CD4-positive, alpha-beta T cell treated with Interleukin-17A for 4 hours (primary cell): Measurements from ENCODE around the gene FOXJ1.

Experiments used
- DNase-seq: peaks from one replicate; pipeline ENCODE4 v3.0.0-alpha.2; 2020; ENCODE audit warnings: mixed read lengths

The FOXJ1 gene

DNA sequence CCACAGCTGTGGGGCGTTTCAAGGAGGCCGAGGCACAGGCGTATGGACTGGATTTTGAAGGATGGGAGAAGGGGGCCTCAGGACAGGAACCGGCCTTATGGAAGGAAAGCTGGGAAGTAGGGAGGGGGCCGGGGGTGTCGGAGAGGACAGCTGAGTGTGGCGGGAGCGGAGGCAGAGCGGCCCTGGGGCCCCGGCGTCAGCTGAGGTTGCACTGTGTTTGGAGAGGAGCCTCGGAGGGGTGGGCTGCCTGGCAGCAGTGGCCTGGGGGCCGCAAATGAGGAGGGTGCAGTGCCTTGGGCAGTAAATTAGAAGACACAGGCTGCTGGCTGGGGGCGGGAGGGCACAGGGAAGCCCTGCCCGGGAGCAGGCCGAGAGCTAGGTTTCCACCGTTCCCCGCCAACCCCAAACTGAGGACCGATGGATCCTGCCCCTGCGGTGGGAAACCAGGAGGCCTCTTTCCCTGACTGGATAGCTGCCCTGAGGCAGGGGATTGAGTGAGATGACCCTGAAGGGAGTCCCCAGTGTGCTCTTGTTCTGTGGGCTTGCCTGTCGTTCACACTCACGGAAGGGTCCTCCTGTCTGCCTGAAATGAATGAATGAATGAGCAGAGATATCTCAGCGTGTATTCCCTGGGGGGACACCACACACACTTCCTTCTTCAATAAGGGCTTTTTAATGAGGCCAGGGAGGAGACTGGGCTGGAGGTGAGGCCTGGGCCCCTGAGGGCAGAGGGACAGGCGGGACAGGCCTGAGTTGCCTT lies 18.4 kb downstream of the FOXJ1 start:
- no peak for DNase-seq

- peak; percentile 45 for DNase-seq
Measured at GRCh38 chr17:76121932-76122430, 19.1 kb downstream of the FOXJ1 start.

DNA sequence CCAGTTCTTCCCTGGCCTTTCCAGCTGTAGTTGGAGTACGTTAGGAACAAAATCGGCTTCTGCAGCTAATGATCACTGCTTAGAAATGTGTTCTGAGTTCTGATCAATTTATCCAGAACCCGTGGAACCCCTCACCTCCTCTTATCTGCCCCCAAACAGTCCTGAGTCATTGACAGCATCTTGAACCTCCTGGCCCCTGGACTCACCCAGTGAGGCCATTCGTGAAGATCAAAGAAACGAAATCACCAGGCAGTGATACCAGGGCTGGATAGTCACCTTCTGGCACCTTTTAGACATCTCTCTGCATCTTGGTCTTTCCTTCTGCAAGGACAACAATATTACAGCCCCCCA lies 20.4 kb downstream of the FOXJ1 start:
- DNase-seq: no peak

DNA sequence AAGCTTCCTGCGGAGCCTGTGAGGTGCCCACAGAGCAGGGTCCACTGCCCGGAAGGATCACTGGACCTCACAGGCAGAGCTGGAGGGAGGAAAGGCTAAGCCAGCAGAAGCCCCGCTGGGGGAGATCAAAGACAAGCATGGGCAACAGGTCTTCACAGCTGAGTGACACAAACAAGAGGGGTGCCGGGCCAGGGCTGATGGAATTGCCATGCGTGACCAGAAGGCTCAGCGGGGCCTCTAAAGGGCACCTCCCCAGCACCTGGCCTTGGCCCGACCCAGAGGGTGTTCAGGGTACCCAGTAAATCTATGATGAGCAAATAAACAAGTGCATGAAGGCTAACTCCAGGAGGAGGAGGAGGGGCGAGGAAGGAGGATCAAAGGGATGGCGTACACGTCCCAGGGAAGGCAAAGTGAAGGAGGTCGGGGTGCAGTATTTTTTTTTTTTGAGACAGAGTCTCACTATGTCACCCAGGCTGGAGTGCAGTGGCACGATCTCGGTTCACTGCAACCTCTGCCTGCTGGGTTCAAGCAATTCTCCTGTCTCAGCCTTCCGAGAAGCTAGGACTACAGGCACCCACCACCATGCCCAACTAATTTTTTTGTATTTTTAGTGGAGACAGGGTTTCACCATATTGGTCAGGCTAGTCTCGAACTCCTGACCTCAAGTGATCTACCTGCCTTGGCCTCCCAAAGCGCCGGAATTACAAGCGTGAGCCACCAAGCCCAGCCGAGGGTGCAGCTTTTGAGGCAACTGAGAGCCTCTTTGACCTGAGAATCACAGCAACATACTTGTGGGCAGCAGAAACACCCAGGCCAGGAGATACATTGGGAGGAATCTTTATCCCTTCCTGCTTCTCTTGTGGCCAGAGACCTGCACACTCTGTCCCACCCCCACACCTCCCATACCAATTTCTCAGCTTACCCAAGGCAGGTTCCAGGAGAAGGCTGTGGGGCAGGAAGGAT lies 21.4 kb downstream of the FOXJ1 start:
- no peak for DNase-seq

DNA sequence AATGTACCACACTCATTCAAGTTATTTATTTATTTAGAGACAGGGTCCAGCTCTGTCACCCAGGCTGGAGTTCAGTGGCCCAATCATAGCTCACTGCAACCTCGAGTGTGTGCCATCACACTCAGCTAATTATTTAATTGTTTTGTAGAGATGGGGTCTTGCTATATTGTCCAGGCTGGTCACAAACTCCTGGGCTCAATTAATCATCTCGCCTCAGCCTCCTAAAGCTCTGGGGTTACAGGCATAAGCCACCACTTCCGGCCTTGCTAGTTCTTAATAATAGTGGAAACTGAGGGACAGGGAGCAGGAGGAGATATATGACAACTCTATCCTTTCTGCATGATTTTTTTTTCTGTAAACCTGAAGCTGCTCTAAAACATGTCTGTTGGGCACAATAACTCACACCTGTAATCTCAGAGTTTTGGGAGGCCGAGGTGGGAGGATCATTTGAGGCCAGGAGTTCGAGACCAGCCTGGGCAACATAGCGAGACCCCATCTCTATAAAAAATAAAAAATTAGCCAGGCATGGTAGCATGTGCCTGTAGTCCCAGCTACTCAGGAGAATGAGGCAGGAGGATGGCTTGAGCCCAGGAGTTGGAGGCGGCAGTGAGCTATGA lies 25.8 kb downstream of the FOXJ1 start:
- no peak for DNase-seq

DNA sequence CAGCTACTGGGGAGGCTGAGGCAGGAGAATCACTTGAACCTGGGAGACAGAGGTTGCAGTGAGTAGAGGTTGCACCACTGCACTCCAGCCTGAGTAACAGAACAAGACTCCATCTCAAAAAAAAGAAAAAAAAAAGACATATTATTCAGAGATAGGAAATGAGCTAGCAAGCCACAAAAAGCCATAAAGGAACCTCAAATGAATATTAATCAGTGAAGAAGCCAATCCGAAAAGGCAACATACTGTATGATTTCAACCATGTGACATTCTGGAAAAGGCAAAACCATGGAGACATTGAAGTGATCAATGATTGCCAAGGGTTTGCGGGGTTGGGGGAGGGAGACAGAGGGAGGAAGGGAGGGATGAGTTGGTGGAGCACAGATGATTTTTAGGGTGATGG lies 29.1 kb downstream of the FOXJ1 start:
- no peak for DNase-seq

GRCh38 chr17:76107509-76107908 lies 33.5 kb downstream of the FOXJ1 start:
- DNase-seq: no peak

GRCh38 chr17:76106703-76107102 lies 34.3 kb downstream of the FOXJ1 start:
- no peak for DNase-seq

- DNase-seq: no peak
Measured at GRCh38 chr17:76104896-76105231, 36.2 kb downstream of the FOXJ1 start.

DNA sequence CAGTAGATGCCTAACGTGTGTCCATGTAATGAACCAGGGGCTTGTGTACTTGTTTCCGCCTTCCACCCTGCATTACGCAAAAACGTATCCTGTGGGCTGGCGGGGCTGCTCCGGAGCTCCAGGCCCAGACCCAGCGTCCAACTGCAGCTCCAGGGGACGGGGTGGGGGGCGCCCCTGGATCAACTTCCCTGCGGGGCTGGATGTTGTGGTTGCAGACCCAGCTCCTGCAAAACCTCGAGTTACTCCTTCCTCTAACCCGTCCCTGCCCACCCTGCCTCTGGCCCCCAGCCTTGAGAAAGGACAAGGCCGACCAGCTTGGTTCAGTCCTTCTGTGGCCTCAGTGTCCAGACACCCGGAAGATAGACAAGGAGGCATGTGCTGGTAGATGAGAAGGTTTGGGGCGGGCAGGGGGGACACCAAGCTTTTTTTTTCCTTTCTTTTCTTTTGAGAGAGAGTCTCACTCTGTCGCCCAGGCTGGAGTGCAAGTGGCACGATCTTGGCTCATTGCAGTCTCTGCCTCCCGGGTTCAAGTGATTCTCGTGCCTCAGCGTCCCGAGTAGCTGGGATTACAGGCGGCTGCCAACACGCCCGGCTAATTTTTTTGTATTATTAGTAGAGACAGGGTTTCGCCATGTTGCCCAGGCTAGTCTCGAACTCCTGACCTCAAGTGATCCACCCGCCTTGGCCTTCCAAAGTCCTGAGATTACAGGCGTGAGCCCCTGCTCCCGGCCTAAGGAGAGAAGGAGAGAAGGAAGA lies 36.7 kb downstream of the FOXJ1 start:
- no peak for DNase-seq

DNA sequence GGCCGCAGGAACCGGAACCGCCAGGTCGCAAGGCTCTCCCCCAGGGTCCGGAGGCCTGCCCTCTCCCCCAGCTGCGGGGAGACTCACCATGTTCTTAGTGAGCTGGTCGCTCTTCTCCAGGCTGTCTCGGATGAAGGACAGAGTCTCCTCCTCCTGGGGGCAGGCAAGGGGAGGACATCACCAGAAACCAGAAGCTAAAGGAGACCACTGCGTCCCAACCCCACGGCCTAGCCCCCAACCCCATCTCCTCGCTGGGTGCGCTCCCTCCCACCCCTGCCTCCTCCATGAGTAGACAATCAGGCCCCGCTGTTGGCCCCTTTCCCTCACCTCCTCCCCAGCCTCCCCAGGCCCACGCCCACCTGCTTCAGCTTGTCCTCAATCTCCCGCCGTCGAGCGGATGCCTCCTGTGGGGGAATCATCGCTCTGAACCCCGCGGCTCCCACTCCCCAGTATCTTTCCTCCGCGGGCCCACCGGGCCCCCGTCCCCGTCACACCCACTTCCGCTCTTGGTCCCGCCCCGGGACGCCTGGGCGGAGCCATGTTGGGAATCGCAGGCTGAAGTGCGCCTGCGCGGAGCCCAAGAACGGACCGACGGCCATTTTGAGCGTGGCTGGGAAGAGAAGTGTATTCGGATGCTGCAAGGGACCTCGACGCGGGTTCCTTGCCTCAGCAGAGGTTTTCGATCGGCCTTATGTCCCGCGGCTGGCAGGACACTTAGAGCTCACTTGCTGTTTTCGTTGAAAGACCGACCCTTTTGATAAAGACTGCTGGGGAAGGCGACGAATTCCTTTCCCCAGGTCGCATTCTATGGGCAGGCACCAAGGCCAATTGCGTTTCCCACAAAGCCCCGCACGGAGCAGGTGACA lies 37.5 kb downstream of the FOXJ1 start, which contains the start of gene EXOC7:
Gene EXOC7 (minus strand): TSS at position 514 of the 866 bp plus-strand sequence. CDS start 95 bp downstream, at position 419.
- DNase-seq: peak; percentile 95

DNA sequence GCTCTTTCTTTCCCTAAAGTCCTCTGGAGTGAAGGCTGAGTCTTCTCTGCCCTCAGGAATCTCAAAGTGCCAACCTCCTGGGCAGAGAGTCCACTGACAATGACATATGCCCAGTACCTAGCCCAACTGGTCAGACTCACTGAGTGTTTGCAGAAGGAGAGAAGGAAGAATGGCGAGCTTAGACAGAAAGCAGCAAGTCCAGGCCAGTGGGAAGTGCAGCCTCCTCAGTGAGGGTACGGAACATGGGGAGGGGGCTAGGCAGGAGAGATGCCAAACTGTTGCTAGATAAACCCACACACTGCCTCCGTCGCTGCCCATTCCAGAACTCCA lies 38.1 kb downstream of the FOXJ1 start:
- no peak for DNase-seq

GRCh38 chr17:76097716-76098295 lies 43.2 kb downstream of the FOXJ1 start:
- DNase-seq: no peak

DNA sequence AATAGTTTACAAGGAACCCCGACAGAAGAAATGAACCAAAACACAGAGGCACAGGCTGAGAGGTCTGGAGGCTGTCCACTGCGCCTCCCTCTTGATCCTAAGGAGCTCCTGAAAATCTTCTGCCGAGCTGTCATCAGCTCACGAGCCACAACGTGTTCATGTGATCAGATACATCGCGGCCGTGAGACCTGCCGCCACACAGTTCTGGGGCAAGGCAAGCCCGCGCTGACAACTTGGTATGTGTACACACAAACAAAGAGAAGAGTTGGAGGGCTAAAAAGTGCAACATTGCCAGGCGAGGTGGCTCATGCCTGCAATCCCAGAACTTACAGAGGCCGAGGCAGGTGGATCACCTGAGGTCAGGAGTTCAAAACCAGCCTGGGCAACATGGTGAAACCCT lies 45.1 kb downstream of the FOXJ1 start:
- no peak for DNase-seq

DNA sequence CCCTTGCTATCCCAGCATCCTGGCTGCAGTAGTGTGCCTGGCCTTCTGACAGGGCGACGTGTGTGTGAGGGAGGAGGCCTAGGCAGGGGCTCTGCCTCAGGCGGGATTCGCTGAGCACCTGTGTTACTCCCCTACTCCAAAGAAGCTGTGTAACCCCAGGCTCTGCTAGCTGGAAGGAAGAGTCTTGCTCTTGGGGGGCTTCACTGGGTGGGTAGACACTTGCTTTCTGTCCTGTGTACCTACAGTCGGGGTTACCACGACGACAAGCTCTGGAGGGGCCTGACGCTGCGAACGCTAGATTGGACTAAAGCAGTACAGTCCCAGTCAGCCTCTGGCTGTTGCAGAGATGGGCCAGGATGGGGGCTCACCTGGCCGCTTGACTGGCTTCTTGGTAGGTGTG lies 47.0 kb downstream of the FOXJ1 start:
- no peak for DNase-seq

DNA sequence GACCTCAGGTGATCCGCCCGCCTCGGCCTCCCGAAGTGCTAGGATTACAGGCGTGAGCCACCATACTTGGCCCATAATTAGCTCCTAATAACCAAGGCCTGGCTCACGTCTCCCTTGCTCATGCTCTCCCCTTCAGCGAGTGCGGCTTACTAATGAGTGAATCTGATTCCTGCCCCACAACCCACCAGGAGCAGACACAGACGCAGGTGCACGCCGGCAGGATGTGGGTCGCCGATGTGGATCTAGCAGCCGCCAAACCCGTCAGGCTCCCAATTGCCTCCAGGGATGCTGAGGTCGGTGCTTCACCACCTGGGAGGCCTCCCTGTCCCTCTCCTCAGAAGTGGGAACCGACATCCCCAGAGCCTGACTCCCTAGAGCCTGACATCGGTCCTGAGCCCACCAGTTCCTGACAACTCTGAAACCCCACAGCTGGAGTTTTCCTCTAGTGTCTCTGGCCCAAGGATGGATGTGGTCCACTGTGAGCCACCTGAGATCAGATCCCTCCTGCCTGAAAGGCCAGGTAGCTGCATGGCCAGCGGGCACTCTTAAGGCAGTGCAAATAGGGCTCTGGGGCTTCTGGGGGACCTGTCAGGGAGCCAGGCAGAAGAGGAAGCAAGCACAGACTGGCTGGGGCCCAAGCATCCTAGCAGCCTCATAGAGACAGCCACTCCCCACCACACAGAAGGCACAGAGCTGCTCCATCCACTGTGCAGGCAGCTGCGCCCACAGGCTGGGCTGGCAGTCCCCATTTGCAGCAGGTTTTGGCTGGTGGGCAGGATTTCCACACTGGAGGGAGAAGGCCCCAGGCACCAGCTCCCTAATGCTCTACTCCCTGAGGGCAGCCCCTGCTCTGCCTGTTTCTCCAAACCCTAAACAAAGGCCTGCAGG lies 48.3 kb downstream of the FOXJ1 start:
- no peak for DNase-seq

DNA sequence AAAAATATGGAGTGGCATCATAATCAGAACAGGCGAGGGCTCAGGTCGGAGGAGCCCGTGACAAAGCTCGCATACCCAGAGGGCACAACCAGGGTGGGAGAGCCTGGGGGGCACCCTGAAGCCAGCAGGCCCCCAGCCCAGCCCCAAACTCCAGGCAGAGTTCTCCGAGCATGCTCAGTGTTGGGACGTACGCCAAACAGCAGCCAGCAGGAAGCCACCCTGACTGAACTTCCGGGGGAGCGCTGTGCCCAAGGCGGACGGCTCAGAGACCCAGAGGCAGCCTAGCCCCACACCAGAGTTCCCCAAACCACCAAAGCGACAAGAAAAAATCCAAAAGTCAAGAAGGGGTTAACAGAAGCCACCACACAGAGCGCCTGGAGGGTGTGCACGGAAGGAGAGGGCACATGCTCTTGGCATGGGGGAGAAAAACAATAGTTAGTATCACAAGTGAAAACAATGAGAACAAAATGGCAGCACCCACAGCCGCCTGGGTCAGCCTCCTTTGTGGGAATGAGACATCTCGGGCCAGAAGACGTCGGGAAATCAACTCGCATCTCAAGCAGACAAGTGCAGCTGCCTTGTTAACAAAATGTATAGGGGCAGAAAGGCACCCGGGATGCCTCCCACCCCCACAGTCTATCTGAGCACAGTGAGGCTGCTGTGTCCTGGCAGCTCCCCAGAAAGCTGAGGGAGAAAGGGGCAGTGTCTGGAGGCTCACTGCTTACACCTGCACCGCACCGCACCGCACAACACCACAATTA lies 49.3 kb downstream of the FOXJ1 start:
- DNase-seq: peak; percentile 43

GRCh38 chr17:76090517-76091129 lies 50.4 kb downstream of the FOXJ1 start:
- no peak for DNase-seq
